Natural killer cell (primary cell): ENCODE measurements around the gene DIABLO. TPM values are rescaled to one million over a fixed set of nuclear protein-coding genes. Genes with fewer than 3 reads are reported as not detected.
A peak's percentile ranks its signal among the peaks of the same experiment; 100 is the strongest.
"Not testable (repeated sequence)": the region's sequence is repeated elsewhere in the genome, so short reads cannot be mapped to it uniquely, and the experiment has no call there.

Experiments
- ATAC-seq, 3 donors: fragments of 150-1000 bp in 2 of 3; fragments of 200-7000 bp in 1 of 3; cut with Tn5 transposase; 1 replicate in 1 of 3; 2 replicates in 2 of 3; pipeline ENCODE4 v1.10.0; 2021; ENCODE audit warnings: mild to moderate bottlenecking in 2 of 3, moderate library complexity in 2 of 3
- DNase-seq, 2 donors: peaks; one replicate each; pipeline versions ENCODE4 v3.0.0 to v3.0.0-alpha.2; 2013 to 2021; ENCODE audit warnings: mixed read lengths in 1 of 2
- H3K27ac ChIP-seq: one replicate; pipeline ENCODE4 v1.5.1; 2013; ENCODE audit warnings: mild to moderate bottlenecking, low read length
- H3K27me3 ChIP-seq: one replicate; pipeline ENCODE4 v1.6.1; 2013; ENCODE audit warnings: low read length; ENCODE audit not compliant: control insufficient read depth, insufficient read depth
- H3K36me3 ChIP-seq: one replicate; pipeline ENCODE4 v1.6.1; 2013; ENCODE audit warnings: low read length; ENCODE audit not compliant: control insufficient read depth, insufficient read depth
- H3K4me1 ChIP-seq: one replicate; pipeline ENCODE4 v1.6.1; 2013; ENCODE audit warnings: low read length; ENCODE audit not compliant: control insufficient read depth, insufficient read depth
- H3K4me3 ChIP-seq: one replicate; pipeline ENCODE4 v1.5.1; 2013; ENCODE audit warnings: low read length
- H3K9me3 ChIP-seq: one replicate; pipeline ENCODE4 v1.6.1; 2013; ENCODE audit warnings: low read length; ENCODE audit not compliant: control insufficient read depth, insufficient read depth
- H3K27ac Mint-ChIP-seq, 2 donors: one replicate each; pipeline ENCODE4 v1.8.0; 2022; ENCODE audit warnings: mild to moderate bottlenecking in 2 of 2, mixed read lengths in 2 of 2, moderate library complexity in 1 of 2
- H3K27me3 Mint-ChIP-seq, 2 donors: one replicate each; pipeline ENCODE4 v1.8.0; 2022; ENCODE audit warnings: low read depth in 2 of 2, mixed read lengths in 2 of 2
- H3K36me3 Mint-ChIP-seq: one replicate; pipeline ENCODE4 v1.8.0; 2022; ENCODE audit warnings: mixed read lengths
- H3K4me1 Mint-ChIP-seq, 2 donors: one replicate each; pipeline ENCODE4 v1.8.0; 2022; ENCODE audit warnings: mixed read lengths in 2 of 2
- H3K4me3 Mint-ChIP-seq: one replicate; pipeline ENCODE4 v1.8.0; 2022; ENCODE audit warnings: mild to moderate bottlenecking, moderate library complexity, mixed read lengths
- H3K9me3 Mint-ChIP-seq, 2 donors: one replicate each; pipeline ENCODE4 v1.8.0; 2022; ENCODE audit warnings: mixed read lengths in 2 of 2
- CTCF ChIP-seq: fragments of 200-600 bp; IDR thresholded peaks from one replicate; pipeline ENCODE4 v1.8.0; 2022; ENCODE audit warnings: antibody characterized with exemption
- WGBS: methylation state at CpG from one replicate; pipeline ENCODE4 v1.1.7; 2013; ENCODE audit warnings: missing lambda C conversion rate; ENCODE audit not compliant: insufficient coverage; 5-methylcytosine and 5-hydroxymethylcytosine counted together
- intact Hi-C: fragments of 100-400 bp; cut with micrococcal nuclease; formaldehyde crosslinking; loops from one replicate; pipeline ENCODE4 v1.14.2; 2022
- total RNA-seq, 4 donors: library from RNA; stranded (reverse); fragments of 120-200 nt in 1 of 4; gene quantifications; one replicate each; pipeline versions ENCODE4 v1.2.3 to v1.2.4, GENCODE V29; 2013 to 2022

The DIABLO gene
- total RNA-seq, 3 donors from 2014 or later (not counting 1 experiment from before 2014, with no cell fraction given) = 84.8 to 102 (median 101) TPM

GRCh38 chr12:122204167-122205052 is 21.4 kb downstream of the DIABLO start:
- intact Hi-C loops = no loop called here
- peaks cover 12% of the 10 kb centered on the region for H3K4me1 ChIP-seq
- no peak overlapping the region for H3K27ac Mint-ChIP-seq
- TF ChIP-seq CTCF = no peak
- H3K27me3 Mint-ChIP-seq = peaks cover 8 to 19% of the 10 kb centered on the region in 2 donors
- WGBS = 8% methylated on average over 71 of the region's 71 CpGs
- H3K9me3 ChIP-seq = no peaks in the 10 kb centered on the region
- peak in 1 of 2 donors; percentile 45 for DNase-seq
- H3K4me3 Mint-ChIP-seq = peak overlapping the region; percentile 75
- peaks cover 25% of the 10 kb centered on the region for H3K27me3 ChIP-seq
- peak in 2 of 3 donors; percentile 16 to 23 for ATAC-seq
- no peak overlapping the region for H3K4me3 ChIP-seq
- peaks cover 7 to 14% of the 10 kb centered on the region in 2 donors for H3K4me1 Mint-ChIP-seq
- H3K36me3 Mint-ChIP-seq = no peaks in the 10 kb centered on the region
- H3K36me3 ChIP-seq = peaks cover 21% of the 10 kb centered on the region
- no peak overlapping the region for H3K27ac ChIP-seq
- no peaks in the 10 kb centered on the region for H3K9me3 Mint-ChIP-seq

GRCh38 chr12:122203301-122204166 is 22.3 kb downstream of the DIABLO start, which contains the start of gene B3GNT4:
B3GNT4 (plus strand) TSS chr12:122203709; CDS start chr12:122204619, 910 bp downstream.
- peak within 1 kb of the TSS; percentile 91 for H3K4me3 Mint-ChIP-seq
- Histone ChIP-seq H3K27ac (no peak within 1 kb of the TSS), H3K9me3 (no peaks in the 10 kb centered on the region), H3K27me3 (peaks cover 25% of the 10 kb centered on the region), H3K4me3 (peak within 1 kb of the TSS; percentile 40), H3K36me3 (peaks cover 17% of the 10 kb centered on the region), H3K4me1 (peaks cover 12% of the 10 kb centered on the region)
- peaks cover 8 to 19% of the 10 kb centered on the region in 2 donors for H3K27me3 Mint-ChIP-seq
- under 1% methylated on average over 101 of the region's 104 CpGs for WGBS
- H3K9me3 Mint-ChIP-seq = no peaks in the 10 kb centered on the region
- ATAC-seq (peak; percentile 38 to 57 (median 54)), DNase-seq (peak; percentile 36 to 76)
- no peak within 1 kb of the TSS for H3K27ac Mint-ChIP-seq
- intact Hi-C loops = no loop called here
- no peak for TF ChIP-seq CTCF
- H3K4me1 Mint-ChIP-seq = peaks cover 7 to 14% of the 10 kb centered on the region in 2 donors
- H3K36me3 Mint-ChIP-seq = no peaks in the 10 kb centered on the region

GRCh38 chr12:122202811-122203210 is 23.0 kb downstream of the DIABLO start:
- intact Hi-C loops, H3K36me3 Mint-ChIP-seq, ATAC-seq, H3K9me3 ChIP-seq, H3K36me3 ChIP-seq, DNase-seq, H3K9me3 Mint-ChIP-seq, H3K27ac ChIP-seq, H3K27ac Mint-ChIP-seq: not testable (repeated sequence)
- 70% methylated on average over 18 of the region's 19 CpGs for WGBS
- Mint-ChIP-seq H3K4me3 (peak overlapping the region; percentile 91), H3K27me3 (peaks cover 8 to 19% of the 10 kb centered on the region in 2 donors), H3K4me1 (peaks cover 7 to 14% of the 10 kb centered on the region in 2 donors)
- peaks cover 25% of the 10 kb centered on the region for H3K27me3 ChIP-seq
- H3K4me1 ChIP-seq = peaks cover 12% of the 10 kb centered on the region
- H3K4me3 ChIP-seq = peak overlapping the region; percentile 40
